H9 (cell line): ENCODE results near the gene LDLRAD4. TPM values are rescaled to one million over a fixed set of nuclear protein-coding genes. Genes with fewer than 3 reads are reported as not detected.

Experiments
- DNase-seq: peaks from one replicate; pipeline ENCODE4 v3.0.0-alpha.2; 2017
- H2AFZ ChIP-seq: one replicate; pipeline ENCODE4 v1.6.1; 2013; ENCODE audit warnings: mild to moderate bottlenecking, low read length, control low read depth, moderate library complexity
- H2AK5ac ChIP-seq: 2 replicates; pipeline ENCODE4 v1.6.1; 2013; ENCODE audit warnings: low read length, control low read depth, mixed read lengths; ENCODE audit not compliant: insufficient read length
- H2BK120ac ChIP-seq: one replicate; pipeline ENCODE4 v1.6.1; 2013; ENCODE audit warnings: low read depth, mild to moderate bottlenecking, low read length, control low read depth, inconsistent platforms; ENCODE audit not compliant: poor library complexity, severe bottlenecking
- H2BK12ac ChIP-seq: 2 replicates; pipeline ENCODE4 v1.6.1; 2013; ENCODE audit warnings: low read length, control low read depth, mixed read lengths, low read depth; ENCODE audit not compliant: insufficient read length
- H2BK15ac ChIP-seq: 2 replicates; pipeline ENCODE4 v1.6.1; 2013; ENCODE audit warnings: low read depth, low read length, control low read depth
- H2BK20ac ChIP-seq: one replicate; pipeline ENCODE4 v1.6.1; 2013; ENCODE audit warnings: low read depth, mild to moderate bottlenecking, low read length, control low read depth, inconsistent platforms; ENCODE audit not compliant: poor library complexity, severe bottlenecking
- H2BK5ac ChIP-seq: 2 replicates; pipeline ENCODE4 v1.6.1; 2013; ENCODE audit warnings: low read length, control low read depth, mixed read lengths; ENCODE audit not compliant: insufficient read length
- H3K14ac ChIP-seq: 2 replicates; pipeline ENCODE4 v1.6.1; 2013; ENCODE audit warnings: low read length, control low read depth; ENCODE audit not compliant: insufficient read depth
- H3K18ac ChIP-seq: 2 replicates; pipeline ENCODE4 v1.6.1; 2013; ENCODE audit warnings: low read depth, mild to moderate bottlenecking, mixed read lengths, low read length, control low read depth; ENCODE audit not compliant: insufficient read length
- H3K23ac ChIP-seq: 2 replicates; pipeline ENCODE4 v1.6.1; 2013; ENCODE audit warnings: low read length, control low read depth, mixed read lengths, low read depth; ENCODE audit not compliant: insufficient read length
- H3K23me2 ChIP-seq: 2 replicates; pipeline ENCODE4 v1.6.1; 2013; ENCODE audit warnings: low read depth, mild to moderate bottlenecking, mixed read lengths, low read length, control low read depth; ENCODE audit not compliant: insufficient read length, poor library complexity, severe bottlenecking
- H3K27ac ChIP-seq: 2 replicates; pipeline ENCODE4 v1.5.1; 2013; ENCODE audit warnings: low read length, control low read depth, mixed read lengths, low read depth; ENCODE audit not compliant: insufficient read length
- H3K27me3 ChIP-seq: 2 replicates; pipeline ENCODE4 v1.6.1; 2013; ENCODE audit warnings: low read length, control low read depth, inconsistent platforms; ENCODE audit not compliant: insufficient read depth
- H3K4ac ChIP-seq: 2 replicates; pipeline ENCODE4 v1.6.1; 2013; ENCODE audit warnings: low read depth, mild to moderate bottlenecking, control low read depth, inconsistent platforms, low read length, moderate library complexity
- H3K4me1 ChIP-seq: 2 replicates; pipeline ENCODE4 v1.6.1; 2013; ENCODE audit warnings: low read length, control low read depth, inconsistent platforms; ENCODE audit not compliant: insufficient read depth
- H3K4me2 ChIP-seq: 2 replicates; pipeline ENCODE4 v1.6.1; 2013; ENCODE audit warnings: low read length, control low read depth, mixed read lengths; ENCODE audit not compliant: insufficient read length, insufficient read depth
- H3K56ac ChIP-seq: 2 replicates; pipeline ENCODE4 v1.6.1; 2013; ENCODE audit warnings: low read depth, mild to moderate bottlenecking, mixed read lengths, low read length, control low read depth; ENCODE audit not compliant: insufficient read length
- H3K79me1 ChIP-seq: 2 replicates; pipeline ENCODE4 v1.6.1; 2013; ENCODE audit warnings: low read depth, mild to moderate bottlenecking, moderate library complexity, low read length, control low read depth, inconsistent platforms; ENCODE audit not compliant: insufficient read depth, poor library complexity, severe bottlenecking
- H3K79me2 ChIP-seq: 2 replicates; pipeline ENCODE4 v1.6.1; 2013; ENCODE audit warnings: low read length, control low read depth, inconsistent platforms; ENCODE audit not compliant: insufficient read depth
- H3K9ac ChIP-seq: 2 replicates; pipeline ENCODE4 v1.6.1; 2013; ENCODE audit warnings: low read length, control low read depth, mixed read lengths; ENCODE audit not compliant: insufficient read length; ENCODE audit errors: extremely low read depth
- H3K9me3 ChIP-seq: one replicate; pipeline ENCODE4 v1.6.1; 2013; ENCODE audit warnings: low read depth, low read length, inconsistent platforms; ENCODE audit not compliant: control insufficient read depth
- H3T11ph ChIP-seq: one replicate; pipeline ENCODE4 v1.6.1; 2013; ENCODE audit warnings: mild to moderate bottlenecking, low read length, control low read depth, inconsistent platforms
- H4K20me1 ChIP-seq: one replicate; pipeline ENCODE4 v1.6.1; 2013; ENCODE audit not compliant: control insufficient read depth, insufficient read length, insufficient read depth
- H4K5ac ChIP-seq: 2 replicates; pipeline ENCODE4 v1.6.1; 2013; ENCODE audit warnings: low read depth, mild to moderate bottlenecking, mixed read lengths, low read length, control low read depth; ENCODE audit not compliant: insufficient read length
- H4K8ac ChIP-seq: replicated peaks from 2 replicates; pipeline ENCODE4 v1.6.1; 2013; ENCODE audit warnings: low read length, control low read depth, mixed read lengths, low read depth; ENCODE audit not compliant: insufficient read length
- H4K91ac ChIP-seq: 2 replicates; pipeline ENCODE4 v1.6.1; 2013; ENCODE audit warnings: low read depth, mild to moderate bottlenecking, moderate library complexity, mixed read lengths, low read length, control low read depth; ENCODE audit not compliant: insufficient read length
- H3K27ac Mint-ChIP-seq, 3 experiments: 2 replicates in 2 of 3; 3 replicates in 1 of 3; pipeline ENCODE4 v1.8.0; 2020 to 2021; ENCODE audit warnings: mixed read lengths in 3 of 3, mild to moderate bottlenecking in 1 of 3, moderate library complexity in 1 of 3
- H3K27me3 Mint-ChIP-seq: 2 replicates; pipeline ENCODE4 v1.8.0; 2021; ENCODE audit warnings: low read depth, mild to moderate bottlenecking, moderate library complexity, mixed read lengths
- H3K36me3 Mint-ChIP-seq, 3 experiments: 2 replicates in 2 of 3; 3 replicates in 1 of 3; pipeline ENCODE4 v1.8.0; 2020 to 2021; ENCODE audit warnings: low read depth in 3 of 3, mixed read lengths in 3 of 3; ENCODE audit not compliant: insufficient read depth in 1 of 3
- H3K4me1 Mint-ChIP-seq, 2 experiments: 2 replicates each; pipeline ENCODE4 v1.8.0; 2020; ENCODE audit warnings: mixed read lengths in 2 of 2
- H3K4me3 Mint-ChIP-seq, 2 experiments: 2 replicates in 1 of 2; 3 replicates in 1 of 2; pipeline ENCODE4 v1.8.0; 2020 to 2021; ENCODE audit warnings: mild to moderate bottlenecking in 2 of 2, mixed read lengths in 2 of 2, moderate library complexity in 1 of 2
- H3K9me3 Mint-ChIP-seq, 2 experiments: 2 replicates in 1 of 2; 3 replicates in 1 of 2; pipeline ENCODE4 v1.8.0; 2020; ENCODE audit warnings: mild to moderate bottlenecking in 2 of 2, mixed read lengths in 2 of 2, moderate library complexity in 1 of 2
- CTCF ChIP-seq: fragments of 200-600 bp; sonication (generic); conservative IDR thresholded peaks from 3 replicates; pipeline ENCODE4 v1.8.0; 2021; ENCODE audit warnings: antibody characterized with exemption, mild to moderate bottlenecking
- WGBS: extraction: QIAGEN DNeasy Blood & Tissue Kit; methylation state at CpG from one replicate; pipeline ENCODE4 v1.1.7; 2013; ENCODE audit warnings: missing lambda C conversion rate, low lambda C conversion rate, mixed read lengths; ENCODE audit not compliant: insufficient read length; ENCODE audit errors: extremely low coverage; 5-methylcytosine and 5-hydroxymethylcytosine counted together
- total RNA-seq: library from RNA; stranded (reverse); gene quantifications from 2 replicates; pipeline ENCODE4 v1.2.1, GENCODE V29; 2021

LDLRAD4 gene
- total RNA-seq, 1 experiment from 2014 or later = 3.9 TPM

GRCh38 chr18:13296867-13297574 is 78.5 kb downstream of the LDLRAD4 start:
- Histone ChIP-seq H2BK12ac (no peak overlapping the region), H3T11ph (no peak overlapping the region), H4K20me1 (no peaks in the 10 kb centered on the region), H2BK20ac (no peak overlapping the region), H3K4me2 (no peak overlapping the region), H2BK120ac (no peak overlapping the region), H3K4ac (no peak overlapping the region), H3K56ac (no peak overlapping the region), H3K27ac (no peak overlapping the region), H3K27me3 (no peaks in the 10 kb centered on the region), H2AK5ac (no peak overlapping the region), H3K23ac (no peak overlapping the region), H4K91ac (no peak overlapping the region), H4K5ac (no peak overlapping the region), H2AFZ (no peak overlapping the region), H3K18ac (peak overlapping the region; percentile 7), H3K9ac (no peak overlapping the region), H3K79me1 (no peaks in the 10 kb centered on the region), H3K23me2 (no peaks in the 10 kb centered on the region), H3K14ac (0 out of 2 replicates have a peak overlapping the region, but pooled peaks have one; percentile 43), H3K9me3 (no peaks in the 10 kb centered on the region), H2BK5ac (no peak overlapping the region), H3K79me2 (no peaks in the 10 kb centered on the region), H4K8ac (no peak overlapping the region), H2BK15ac (no peak overlapping the region), H3K4me1 (no peaks in the 10 kb centered on the region)
- Mint-ChIP-seq H3K9me3 (no peaks in the 10 kb centered on the region), H3K27ac (no peak overlapping the region; a peak in 1 of 7 replicates), H3K4me1 (peaks cover 6 to 10% of the 10 kb centered on the region in 2 experiments), H3K4me3 (no peak overlapping the region), H3K36me3 (no peaks in the 10 kb centered on the region), H3K27me3 (no peaks in the 10 kb centered on the region; the same call in none of the 2 replicates)
- DNase-seq = no peak
- no CpG with 5 or more reads among the region's 15 CpGs for WGBS
- no peak for TF ChIP-seq CTCF
